Measurements from ENCODE around the gene FSIP1.

The FSIP1 gene

DNA sequence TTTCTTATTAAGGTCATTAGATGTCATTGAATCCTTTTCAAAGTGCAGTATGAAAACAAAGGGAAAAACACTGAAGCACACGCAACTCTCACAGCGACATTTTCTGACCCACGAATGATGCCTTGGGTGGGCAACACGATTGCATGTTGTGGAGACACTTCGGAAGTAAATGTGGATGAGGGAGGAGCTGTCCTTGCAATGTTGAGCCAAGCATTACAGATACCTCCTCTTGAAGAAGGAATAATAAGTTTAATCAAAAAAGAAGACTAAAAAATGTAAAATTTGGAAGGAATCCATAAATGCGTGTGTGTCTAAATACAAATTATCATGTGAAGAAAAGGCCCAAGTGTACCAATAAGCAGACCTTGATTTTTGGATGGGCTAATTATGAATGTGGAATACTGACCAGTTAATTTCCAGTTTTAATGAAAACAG is 184.9 kb downstream of the FSIP1 start:
- no peak for DNase-seq (ENCODE audit: extremely low read depth in 1 of 2, low read depth in 1 of 2)

DNA sequence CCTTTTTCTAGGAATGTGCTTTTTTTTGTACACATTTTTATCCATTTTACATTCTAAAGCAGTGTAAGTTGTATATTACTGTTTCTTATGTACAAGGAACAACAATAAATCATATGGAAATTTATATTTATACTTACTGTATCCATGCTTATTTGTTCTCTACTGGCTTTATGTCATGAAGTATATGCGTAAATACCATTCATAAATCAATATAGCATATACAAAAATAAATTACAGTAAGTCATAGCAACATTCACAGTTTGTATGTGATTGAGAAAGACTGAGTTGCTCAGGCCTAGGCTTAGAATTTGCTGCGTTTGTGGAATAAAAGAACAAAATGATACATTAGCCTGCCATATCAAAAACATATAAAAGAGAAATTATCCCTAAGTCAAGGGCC is 185.3 kb downstream of the FSIP1 start:
- DNase-seq (ENCODE audit: extremely low read depth in 1 of 2, low read depth in 1 of 2) = no peak

DNA sequence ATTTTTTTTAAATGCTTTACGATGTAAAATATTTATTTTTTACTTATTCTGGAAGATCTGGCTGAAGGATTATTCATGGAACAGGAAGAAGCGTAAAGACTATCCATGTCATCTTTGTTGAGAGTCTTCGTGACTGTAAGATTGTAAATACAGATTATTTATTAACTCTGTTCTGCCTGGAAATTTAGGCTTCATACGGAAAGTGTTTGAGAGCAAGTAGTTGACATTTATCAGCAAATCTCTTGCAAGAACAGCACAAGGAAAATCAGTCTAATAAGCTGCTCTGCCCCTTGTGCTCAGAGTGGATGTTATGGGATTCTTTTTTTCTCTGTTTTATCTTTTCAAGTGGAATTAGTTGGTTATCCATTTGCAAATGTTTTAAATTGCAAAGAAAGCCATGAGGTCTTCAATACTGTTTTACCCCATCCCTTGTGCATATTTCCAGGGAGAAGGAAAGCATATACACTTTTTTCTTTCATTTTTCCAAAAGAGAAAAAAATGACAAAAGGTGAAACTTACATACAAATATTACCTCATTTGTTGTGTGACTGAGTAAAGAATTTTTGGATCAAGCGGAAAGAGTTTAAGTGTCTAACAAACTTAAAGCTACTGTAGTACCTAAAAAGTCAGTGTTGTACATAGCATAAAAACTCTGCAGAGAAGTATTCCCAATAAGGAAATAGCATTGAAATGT is 186.1 kb downstream of the FSIP1 start:
- DNase-seq (ENCODE audit: extremely low read depth in 1 of 2, low read depth in 1 of 2) = no peak

DNA sequence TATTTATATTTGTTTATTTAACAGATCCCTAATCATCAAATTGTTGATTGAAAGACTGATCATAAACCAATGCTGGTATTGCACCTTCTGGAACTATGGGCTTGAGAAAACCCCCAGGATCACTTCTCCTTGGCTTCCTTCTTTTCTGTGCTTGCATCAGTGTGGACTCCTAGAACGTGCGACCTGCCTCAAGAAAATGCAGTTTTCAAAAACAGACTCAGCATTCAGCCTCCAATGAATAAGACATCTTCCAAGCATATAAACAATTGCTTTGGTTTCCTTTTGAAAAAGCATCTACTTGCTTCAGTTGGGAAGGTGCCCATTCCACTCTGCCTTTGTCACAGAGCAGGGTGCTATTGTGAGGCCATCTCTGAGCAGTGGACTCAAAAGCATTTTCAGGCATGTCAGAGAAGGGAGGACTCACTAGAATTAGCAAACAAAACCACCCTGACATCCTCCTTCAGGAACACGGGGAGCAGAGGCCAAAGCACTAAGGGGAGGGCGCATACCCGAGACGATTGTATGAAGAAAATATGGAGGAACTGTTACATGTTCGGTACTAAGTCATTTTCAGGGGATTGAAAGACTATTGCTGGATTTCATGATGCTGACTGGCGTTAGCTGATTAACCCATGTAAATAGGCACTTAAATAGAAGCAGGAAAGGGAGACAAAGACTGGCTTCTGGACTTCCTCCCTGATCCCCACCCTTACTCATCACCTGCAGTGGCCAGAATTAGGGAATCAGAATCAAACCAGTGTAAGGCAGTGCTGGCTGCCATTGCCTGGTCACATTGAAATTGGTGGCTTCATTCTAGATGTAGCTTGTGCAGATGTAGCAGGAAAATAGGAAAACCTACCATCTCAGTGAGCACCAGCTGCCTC is 187.1 kb downstream of the FSIP1 start:
- no peak for DNase-seq (ENCODE audit: extremely low read depth in 1 of 2, low read depth in 1 of 2)

DNA sequence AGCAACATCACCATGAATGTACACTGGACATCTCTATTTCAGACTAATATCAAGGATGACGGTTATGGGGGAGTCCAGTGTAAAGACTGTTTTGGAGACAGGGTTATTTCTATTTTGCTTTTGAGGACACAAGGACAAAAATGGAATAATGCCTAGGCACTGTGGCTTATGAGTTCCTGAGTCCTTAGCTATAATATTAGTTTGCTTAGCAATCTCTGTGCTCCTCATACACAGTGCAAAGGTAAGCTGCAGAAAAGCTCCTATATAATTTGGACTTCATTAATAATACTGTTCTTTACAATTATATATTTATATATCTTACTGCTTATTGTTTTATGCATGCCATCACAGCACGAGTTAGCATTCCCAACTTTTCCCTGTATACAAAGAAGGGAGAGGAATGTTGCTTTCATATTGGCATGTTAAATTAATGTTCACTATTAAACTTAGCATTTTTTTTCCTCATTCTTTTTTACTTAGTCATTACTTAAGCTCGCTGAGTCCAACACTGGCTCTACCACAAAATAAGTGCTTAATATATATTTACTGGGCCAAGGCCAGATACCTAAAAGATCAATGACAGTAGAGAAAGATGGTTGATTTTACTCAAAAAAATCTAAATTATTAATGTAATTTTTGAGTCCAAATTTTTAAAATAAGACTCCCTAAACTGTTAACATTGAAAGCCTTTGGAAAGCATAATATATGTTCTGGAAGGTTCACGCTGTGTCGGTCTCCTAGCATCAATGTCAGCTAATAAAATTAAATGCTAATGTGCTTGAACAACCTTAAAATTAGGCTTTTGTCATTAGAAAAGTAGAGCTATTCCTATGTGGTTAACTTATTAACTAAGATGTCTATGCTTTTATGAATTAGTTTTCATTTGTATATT is 187.9 kb downstream of the FSIP1 start:
- DNase-seq (ENCODE audit: extremely low read depth in 1 of 2, low read depth in 1 of 2) = no peak

DNA sequence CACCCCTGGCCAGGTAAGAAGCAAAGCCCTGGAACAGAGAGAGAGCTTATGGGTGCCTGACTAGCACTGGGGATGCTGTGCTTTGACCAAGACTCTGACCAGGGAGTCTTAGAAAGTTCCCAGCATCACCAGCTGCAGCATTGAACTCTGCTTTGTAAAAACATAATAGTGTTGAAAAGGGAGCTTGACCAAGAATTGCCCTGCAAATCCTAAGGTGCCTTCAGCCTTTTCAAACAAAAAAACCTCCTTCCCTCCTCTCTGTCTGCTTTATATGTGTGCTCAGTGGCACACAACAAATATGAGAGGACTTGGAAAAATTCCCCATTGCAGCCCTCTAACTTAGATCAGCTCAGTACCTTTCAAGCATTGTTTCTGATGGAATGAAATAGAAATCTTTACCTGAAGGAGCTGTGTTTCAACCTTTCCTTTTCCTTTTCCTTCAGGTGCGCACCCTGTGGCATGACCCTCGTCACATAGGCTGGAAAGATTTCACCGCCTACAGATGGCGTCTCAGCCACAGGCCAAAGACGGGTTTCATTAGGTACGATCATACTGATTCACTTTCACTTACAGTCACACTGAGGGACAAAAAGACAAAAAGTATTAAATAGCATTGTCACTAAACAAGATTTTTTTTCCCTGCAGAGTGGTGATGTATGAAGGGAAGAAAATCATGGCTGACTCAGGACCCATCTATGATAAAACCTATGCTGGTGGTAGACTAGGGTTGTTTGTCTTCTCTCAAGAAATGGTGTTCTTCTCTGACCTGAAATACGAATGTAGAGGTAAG is 188.8 kb downstream of the FSIP1 start:
- no peak for DNase-seq (ENCODE audit: extremely low read depth in 1 of 2, low read depth in 1 of 2)

DNA sequence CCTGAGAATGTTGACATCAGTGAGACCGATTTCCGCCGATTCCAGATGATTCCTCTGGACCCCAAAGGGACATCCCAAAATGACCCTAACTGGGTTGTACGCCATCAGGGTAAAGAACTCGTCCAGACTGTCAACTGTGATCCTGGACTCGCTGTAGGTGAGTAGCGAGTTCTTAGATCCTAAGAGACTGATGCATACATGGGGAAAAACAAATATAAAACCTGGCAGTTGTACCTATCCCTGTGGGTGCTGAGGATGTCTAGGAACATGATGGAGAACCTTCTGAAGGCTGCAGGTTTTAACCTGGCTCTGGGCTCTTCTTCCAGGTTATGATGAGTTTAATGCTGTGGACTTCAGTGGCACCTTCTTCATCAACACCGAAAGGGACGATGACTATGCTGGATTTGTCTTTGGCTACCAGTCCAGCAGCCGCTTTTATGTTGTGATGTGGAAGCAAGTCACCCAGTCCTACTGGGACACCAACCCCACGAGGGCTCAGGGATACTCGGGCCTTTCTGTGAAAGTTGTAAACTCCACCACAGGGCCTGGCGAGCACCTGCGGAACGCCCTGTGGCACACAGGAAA is 189.5 kb downstream of the FSIP1 start:
- no peak for DNase-seq (ENCODE audit: extremely low read depth in 1 of 2, low read depth in 1 of 2)

DNA sequence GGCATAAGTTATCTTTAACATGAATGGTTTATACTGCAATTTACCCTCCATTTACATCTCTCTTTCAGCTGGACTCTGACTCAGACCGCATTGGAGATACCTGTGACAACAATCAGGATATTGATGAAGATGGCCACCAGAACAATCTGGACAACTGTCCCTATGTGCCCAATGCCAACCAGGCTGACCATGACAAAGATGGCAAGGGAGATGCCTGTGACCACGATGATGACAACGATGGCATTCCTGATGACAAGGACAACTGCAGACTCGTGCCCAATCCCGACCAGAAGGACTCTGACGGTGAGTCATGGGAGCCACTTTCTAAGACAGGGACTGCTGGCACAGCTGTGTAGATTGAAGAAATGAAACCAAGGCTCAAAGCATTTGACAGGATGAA is 190.1 kb downstream of the FSIP1 start:
- no peak for DNase-seq (ENCODE audit: extremely low read depth in 1 of 2, low read depth in 1 of 2)

DNA sequence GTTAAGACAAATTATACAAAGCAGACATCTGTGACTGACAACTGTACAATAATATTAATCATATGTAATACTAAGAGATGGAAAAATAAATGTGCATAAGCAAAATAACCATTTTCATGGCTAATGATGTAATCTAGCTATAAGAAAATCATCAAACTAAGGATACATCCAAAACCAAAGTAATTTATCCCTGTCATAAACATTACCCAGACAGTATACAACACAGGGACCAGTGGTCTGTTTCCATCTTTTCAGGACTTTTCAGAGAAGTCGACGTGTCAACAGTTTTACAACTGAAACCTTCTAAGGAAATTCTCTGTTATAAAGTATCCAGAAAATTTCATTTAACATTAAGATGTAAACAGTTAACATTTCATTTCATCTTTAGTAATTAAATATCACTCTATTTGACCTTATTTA is 190.7 kb downstream of the FSIP1 start:
- DNase-seq (ENCODE audit: extremely low read depth in 1 of 2, low read depth in 1 of 2) = no peak

DNA sequence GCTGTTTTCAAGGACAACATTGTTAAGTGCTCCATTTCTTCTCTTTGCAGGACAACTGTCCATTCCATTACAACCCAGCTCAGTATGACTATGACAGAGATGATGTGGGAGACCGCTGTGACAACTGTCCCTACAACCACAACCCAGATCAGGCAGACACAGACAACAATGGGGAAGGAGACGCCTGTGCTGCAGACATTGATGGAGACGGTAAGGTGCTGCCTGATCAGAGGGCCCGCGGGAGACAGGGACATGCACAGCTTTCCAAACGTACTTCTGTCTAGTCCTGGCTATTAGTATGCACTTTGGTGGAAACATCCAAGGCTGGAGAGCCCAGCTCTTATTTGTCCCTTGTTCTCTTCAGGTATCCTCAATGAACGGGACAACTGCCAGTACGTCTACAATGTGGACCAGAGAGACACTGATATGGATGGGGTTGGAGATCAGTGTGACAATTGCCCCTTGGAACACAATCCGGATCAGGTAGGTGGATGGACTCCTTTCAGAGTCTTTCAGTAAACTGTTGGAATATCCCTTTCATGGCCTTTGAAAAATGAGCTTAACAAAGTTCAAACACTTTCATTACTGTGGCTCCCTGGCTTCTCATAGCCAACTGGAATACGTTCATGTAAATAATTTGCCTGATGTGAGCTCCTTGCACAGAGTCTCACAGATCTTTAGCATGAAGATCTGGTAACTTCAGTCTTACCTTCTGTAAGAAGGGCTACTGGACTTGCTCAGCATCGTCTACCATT is 191.3 kb downstream of the FSIP1 start:
- DNase-seq (ENCODE audit: extremely low read depth in 1 of 2, low read depth in 1 of 2) = no peak

DNA sequence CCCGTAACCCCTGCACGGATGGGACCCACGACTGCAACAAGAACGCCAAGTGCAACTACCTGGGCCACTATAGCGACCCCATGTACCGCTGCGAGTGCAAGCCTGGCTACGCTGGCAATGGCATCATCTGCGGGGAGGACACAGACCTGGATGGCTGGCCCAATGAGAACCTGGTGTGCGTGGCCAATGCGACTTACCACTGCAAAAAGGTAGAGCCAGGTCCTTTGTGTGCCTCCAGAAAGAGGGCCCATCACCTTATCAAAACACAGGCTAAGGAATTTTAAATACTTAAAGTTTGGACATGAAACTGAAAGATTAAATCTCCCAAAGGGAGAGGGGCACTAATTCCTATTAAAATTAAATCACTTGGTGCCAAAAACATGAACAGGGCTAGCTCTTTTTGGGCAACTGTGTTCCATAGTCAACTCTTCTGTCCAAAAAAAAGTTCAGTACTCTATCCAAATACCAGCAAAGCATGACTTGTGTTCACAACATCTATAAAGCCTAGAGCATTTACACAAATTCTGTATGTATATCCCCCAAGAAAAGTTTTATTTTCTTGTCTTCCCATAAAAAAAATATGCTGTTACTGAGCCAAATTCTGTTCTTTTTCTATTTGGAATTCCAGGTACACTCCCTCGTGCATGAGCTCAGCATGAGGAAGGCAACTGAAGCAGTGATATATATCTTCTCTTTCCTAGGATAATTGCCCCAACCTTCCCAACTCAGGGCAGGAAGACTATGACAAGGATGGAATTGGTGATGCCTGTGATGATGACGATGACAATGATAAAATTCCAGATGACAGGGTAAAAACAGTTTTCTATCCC is 192.6 kb downstream of the FSIP1 start:
- DNase-seq (ENCODE audit: extremely low read depth in 1 of 2, low read depth in 1 of 2) = no peak

DNA sequence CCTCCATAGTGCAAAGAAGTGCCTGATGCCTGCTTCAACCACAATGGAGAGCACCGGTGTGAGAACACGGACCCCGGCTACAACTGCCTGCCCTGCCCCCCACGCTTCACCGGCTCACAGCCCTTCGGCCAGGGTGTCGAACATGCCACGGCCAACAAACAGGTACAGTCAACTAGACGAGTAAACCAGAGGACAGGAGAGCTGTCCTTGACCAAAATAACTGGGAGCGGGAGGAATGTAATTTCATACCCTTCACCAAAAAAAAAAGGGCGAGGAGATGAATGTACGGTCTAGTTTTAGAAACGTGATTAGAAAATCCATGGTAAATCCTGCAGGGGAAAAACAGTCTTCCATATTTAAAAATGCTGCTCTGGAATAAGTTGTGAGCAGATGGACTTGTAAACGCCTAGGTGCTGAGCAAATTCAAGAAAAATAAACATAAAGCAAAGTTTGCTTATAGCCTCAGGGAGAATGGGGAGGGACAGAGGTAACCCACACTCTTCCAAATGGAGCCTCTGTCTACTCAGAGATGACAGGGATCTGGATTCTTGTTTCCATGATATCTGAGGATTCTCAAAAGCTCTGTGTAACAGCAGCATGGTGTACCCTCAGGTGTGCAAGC is 193.3 kb downstream of the FSIP1 start:
- no peak for DNase-seq (ENCODE audit: extremely low read depth in 1 of 2, low read depth in 1 of 2)

DNA sequence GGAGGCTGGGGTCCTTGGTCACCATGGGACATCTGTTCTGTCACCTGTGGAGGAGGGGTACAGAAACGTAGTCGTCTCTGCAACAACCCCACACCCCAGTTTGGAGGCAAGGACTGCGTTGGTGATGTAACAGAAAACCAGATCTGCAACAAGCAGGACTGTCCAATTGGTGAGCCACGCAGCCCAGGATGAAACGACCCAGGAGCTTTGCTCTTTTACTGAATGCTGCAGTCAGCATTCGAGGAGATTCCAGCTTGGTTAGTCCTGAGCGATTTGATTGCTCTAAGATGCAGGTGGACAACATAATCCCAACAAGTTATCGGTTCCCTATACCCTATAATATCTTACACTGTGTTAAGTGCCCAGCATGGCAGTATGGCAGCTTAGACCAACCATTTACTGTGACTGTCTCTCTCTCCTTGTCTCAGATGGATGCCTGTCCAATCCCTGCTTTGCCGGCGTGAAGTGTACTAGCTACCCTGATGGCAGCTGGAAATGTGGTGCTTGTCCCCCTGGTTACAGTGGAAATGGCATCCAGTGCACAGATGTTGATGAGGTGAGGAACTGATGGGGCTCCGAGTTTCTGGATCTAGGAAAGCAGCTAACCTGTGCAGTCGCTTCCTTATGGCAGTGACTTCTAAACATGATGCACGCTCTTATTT is 194.0 kb downstream of the FSIP1 start:
- DNase-seq (ENCODE audit: extremely low read depth in 1 of 2, low read depth in 1 of 2) = no peak

DNA sequence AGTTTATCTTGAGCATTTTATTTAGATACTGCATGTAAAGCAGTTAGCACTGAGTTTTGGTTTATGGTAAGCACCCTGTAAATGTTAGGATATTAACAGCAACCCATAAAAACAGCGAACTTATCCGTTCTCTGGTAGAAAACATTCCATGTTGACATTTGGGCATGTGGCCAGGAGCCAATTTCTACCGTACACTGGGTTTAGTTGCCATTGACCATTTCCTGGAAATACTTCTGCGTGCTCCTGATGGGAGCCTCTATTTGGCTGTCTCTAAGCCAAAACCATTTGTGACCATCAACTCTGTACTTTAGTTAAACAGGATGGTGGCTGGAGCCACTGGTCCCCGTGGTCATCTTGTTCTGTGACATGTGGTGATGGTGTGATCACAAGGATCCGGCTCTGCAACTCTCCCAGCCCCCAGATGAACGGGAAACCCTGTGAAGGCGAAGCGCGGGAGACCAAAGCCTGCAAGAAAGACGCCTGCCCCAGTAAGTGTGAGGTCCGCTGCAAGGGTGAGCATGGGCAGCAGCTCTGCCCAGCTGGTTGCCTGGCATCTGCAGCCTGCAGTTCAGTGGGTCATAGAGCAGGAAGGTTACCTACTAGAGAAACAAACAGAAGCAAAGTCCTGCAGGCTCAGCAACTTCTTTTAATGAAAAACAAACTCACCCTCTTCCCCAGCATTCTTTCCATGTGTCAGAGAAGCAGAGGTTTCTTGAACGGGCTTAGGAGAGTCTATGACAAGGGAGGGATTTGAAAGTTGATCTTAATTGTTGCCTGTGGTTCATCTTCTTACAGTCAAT is 194.7 kb downstream of the FSIP1 start:
- DNase-seq (ENCODE audit: extremely low read depth in 1 of 2, low read depth in 1 of 2) = no peak

DNA sequence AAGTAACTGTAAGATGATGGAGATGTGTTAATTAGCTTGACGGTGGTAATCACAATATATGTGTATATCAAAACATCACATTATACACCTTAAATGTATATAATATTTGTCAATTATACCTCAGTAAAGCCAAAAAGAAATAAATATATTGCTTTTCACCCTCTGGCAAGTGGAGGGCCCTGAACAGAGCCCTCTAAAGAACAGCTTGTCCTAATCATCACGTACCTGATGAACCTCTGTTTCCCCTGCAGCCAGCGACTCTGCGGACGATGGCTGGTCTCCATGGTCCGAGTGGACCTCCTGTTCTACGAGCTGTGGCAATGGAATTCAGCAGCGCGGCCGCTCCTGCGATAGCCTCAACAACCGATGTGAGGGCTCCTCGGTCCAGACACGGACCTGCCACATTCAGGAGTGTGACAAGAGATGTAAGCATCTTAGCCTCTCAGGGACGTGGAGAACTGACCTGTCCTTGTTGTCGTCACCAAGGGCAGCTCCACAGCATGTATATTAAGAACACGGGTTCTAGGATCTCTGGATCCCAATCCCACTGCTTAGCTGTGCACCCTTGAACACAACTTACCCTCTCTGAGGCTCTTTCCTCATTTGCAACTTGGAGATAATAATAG is 195.4 kb downstream of the FSIP1 start:
- no peak for DNase-seq (ENCODE audit: extremely low read depth in 1 of 2, low read depth in 1 of 2)

DNA sequence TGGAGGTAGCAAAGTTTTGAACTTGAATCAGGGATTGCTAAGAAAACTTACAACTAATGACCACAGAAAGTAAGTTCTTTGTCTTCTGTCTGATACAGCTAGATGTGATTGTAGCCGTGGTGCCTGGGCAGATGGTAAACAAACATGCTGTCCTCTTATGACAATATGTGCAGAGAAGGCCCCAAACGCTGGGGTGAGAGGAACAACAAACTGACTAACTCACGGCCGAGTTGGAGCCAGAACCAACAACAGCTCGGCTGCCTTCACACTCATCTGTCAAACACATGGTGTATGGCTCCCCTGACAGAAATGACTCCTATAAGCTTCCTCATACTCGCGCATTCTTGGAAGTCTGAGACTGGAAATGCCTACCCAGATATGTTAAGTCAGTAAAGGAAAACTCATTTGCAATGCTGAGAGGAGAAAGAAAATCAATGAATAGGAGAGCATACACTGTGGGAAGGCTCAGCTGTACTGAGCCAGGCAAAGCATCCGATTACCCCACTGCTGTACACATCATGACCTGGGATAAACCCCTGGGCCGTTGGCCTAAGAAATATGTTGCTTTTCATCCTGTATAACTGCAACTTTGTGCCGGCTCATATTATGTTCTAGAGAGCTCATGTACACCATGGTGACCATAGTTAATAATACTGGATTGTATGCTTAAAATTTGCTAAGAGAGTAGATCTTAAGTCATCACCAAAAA is 196.1 kb downstream of the FSIP1 start:
- DNase-seq (ENCODE audit: extremely low read depth in 1 of 2, low read depth in 1 of 2) = no peak
